ENCODE measurements around the gene ZNF723. TPM values are rescaled to one million over a fixed set of nuclear protein-coding genes. Genes with fewer than 3 reads are reported as not detected.
"Not testable (repeated sequence)": the region's sequence is repeated elsewhere in the genome, so short reads cannot be mapped to it uniquely, and the experiment has no call there.

ZNF723 gene
- total RNA-seq, 4 donors from 2014 or later, result not detected

DNA sequence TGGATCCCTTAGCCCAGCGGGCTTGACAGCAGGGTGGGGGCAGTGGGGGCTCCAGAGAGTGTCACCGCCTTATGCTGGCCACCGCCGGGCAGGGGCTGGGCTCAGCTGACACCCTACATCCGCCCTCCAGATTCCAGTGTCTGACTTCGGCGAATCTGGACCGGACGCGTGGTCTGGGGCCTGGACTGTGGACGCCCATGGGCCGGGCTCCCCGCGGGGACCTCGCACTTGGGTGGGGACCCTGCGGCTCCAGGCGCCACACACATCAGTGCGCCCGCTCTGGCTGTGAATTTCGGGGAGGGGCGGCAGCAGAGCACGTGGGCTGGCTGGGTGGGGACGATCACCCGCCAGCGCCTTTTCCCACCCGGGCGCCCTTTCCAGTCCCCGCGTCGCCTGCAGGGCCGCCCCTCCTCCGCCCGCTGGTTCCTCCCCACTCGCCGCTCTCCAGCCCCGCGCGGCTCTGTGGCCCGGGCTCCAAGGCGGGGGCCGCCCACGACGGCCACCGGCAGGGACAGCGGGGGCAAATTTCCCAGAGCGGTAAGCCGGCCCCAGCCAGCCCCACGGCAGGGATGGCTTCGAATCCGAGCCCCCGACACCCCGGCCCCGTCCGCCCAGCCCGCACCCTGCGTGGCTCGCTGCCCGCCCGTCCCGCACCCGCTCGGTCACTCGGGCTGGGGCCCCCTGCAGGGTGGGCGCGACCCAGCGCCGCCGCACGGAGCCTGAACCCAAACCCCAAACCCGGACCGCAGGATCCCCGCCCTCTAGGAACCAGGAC, 24.8 kb upstream of the ZNF723 start:
- Histone ChIP-seq H3K27me3 (no peaks in the 10 kb centered on the region), H3K4me3 (peak overlapping the region in 1 of 4 donors; percentile 10), H3K36me3 (no peaks in the 10 kb centered on the region), H3K9me3 (peaks cover 0 to 32% (median 0%) of the 10 kb centered on the region in 4 donors), H3K4me1 (no peaks in the 10 kb centered on the region), H3K27ac (no peak overlapping the region)
- DNase-seq (ENCODE audit: low spot score in 2 of 2), result no peak
- WGBS, 2 donors, result 12 to 13% methylated on average over 34 to 67 of the region's 72 CpGs
- TF ChIP-seq, protein P1, sequence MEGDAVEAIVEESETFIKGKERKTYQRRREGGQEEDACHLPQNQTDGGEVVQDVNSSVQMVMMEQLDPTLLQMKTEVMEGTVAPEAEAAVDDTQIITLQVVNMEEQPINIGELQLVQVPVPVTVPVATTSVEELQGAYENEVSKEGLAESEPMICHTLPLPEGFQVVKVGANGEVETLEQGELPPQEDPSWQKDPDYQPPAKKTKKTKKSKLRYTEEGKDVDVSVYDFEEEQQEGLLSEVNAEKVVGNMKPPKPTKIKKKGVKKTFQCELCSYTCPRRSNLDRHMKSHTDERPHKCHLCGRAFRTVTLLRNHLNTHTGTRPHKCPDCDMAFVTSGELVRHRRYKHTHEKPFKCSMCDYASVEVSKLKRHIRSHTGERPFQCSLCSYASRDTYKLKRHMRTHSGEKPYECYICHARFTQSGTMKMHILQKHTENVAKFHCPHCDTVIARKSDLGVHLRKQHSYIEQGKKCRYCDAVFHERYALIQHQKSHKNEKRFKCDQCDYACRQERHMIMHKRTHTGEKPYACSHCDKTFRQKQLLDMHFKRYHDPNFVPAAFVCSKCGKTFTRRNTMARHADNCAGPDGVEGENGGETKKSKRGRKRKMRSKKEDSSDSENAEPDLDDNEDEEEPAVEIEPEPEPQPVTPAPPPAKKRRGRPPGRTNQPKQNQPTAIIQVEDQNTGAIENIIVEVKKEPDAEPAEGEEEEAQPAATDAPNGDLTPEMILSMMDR (IDR thresholded peaks at IDR 0.05), result no peak
- TF ChIP-seq EP300 (IDR thresholded peaks at IDR 0.05) (no peak), POLR2A (IDR thresholded peaks at IDR 0.05) (no peak)

DNA sequence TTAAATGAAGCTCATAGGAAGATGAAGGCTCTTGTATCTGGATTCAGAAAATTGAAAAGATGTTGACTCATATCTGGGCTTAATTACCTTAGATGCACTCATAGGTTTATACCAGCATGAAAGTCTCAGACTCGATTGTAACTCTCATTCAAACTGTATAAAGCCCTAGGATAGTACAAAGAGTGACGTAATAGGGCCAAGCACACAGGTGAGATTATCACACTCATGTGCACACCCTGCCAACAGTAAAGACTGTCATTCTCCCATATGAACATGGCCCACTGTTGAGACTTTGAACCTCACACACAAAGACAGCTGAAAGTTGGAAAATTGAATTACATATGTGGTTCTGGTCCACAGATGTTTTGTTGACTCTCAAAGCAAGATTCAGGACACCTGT, 18.0 kb upstream of the ZNF723 start:
- peaks cover 0 to 22% (median 0%) of the 10 kb centered on the region in 4 donors for H3K9me3 ChIP-seq
- H3K36me3 ChIP-seq, result no peaks in the 10 kb centered on the region
- H3K27ac ChIP-seq, result no peak overlapping the region
- no peaks in the 10 kb centered on the region for H3K27me3 ChIP-seq
- no peak overlapping the region for H3K4me3 ChIP-seq
- no peak for DNase-seq (ENCODE audit: low spot score in 2 of 2)
- no peaks in the 10 kb centered on the region for H3K4me1 ChIP-seq
- 78 to 83% methylated on average over 2 of the region's 2 CpGs for WGBS, 2 donors
- TF ChIP-seq POLR2A (IDR thresholded peaks at IDR 0.05) (no peak), EP300 (IDR thresholded peaks at IDR 0.05) (no peak)
- TF ChIP-seq, protein P1 (IDR thresholded peaks at IDR 0.05), result no peak

- no peak for DNase-seq (ENCODE audit: low spot score in 2 of 2)
- Histone ChIP-seq H3K27ac (no peak overlapping the region), H3K27me3 (no peaks in the 10 kb centered on the region), H3K4me3 (no peak overlapping the region), H3K36me3 (no peaks in the 10 kb centered on the region), H3K9me3 (peaks cover 0 to 45% (median 0%) of the 10 kb centered on the region in 4 donors), H3K4me1 (no peaks in the 10 kb centered on the region)
- TF ChIP-seq EP300 (IDR thresholded peaks at IDR 0.05), result no peak
- TF ChIP-seq, protein P1 (IDR thresholded peaks at IDR 0.05), result no peak
- no peak for TF ChIP-seq POLR2A (IDR thresholded peaks at IDR 0.05)
- 90 to 98% methylated on average over 11 of the region's 11 CpGs for WGBS, 2 donors
Measured at GRCh38 chr19:22831211-22831610, 880 bp upstream of the ZNF723 start.

- not testable (repeated sequence) for H3K4me1 ChIP-seq; H3K36me3 ChIP-seq; DNase-seq (ENCODE audit: low spot score in 2 of 2); H3K27me3 ChIP-seq; H3K4me3 ChIP-seq; H3K27ac ChIP-seq
- H3K9me3 ChIP-seq, result peaks cover 0 to 84% (median 28%) of the 10 kb centered on the region in 4 donors
Measured at GRCh38 chr19:22857713-22858320, 25.7 kb downstream of the ZNF723 start.

GRCh38 chr19:22882797-22883196, 50.7 kb downstream of the ZNF723 start:
- Histone ChIP-seq H3K4me3 (no peak overlapping the region), H3K4me1 (no peaks in the 10 kb centered on the region), H3K9me3 (no peaks in the 10 kb centered on the region), H3K36me3 (no peaks in the 10 kb centered on the region), H3K27ac (no peak overlapping the region), H3K27me3 (no peaks in the 10 kb centered on the region)
- peak in 1 of 2 donors; percentile 9 for DNase-seq (ENCODE audit: low spot score in 2 of 2)
- WGBS, 2 donors, result 1 to 9% methylated on average over 3 of the region's 3 CpGs
- TF ChIP-seq, protein P1 (IDR thresholded peaks at IDR 0.05), result peak in 4 of 5 experiments; percentile 17 to 56 (median 22)
- TF ChIP-seq POLR2A (IDR thresholded peaks at IDR 0.05), result no peak
